GM21529 (cell line): ENCODE results near the gene RPS2.
A peak's percentile ranks its signal among the peaks of the same experiment; 100 is the strongest.
"Not testable (repeated sequence)": the region's sequence is repeated elsewhere in the genome, so short reads cannot be mapped to it uniquely, and the experiment has no call there.

Experiments
- ATAC-seq: cut with Tn5 transposase; IDR thresholded peaks from one replicate; pipeline ENCODE4 v1.9.1; 2021; ENCODE audit not compliant: unreplicated experiment

Gene RPS2

DNA sequence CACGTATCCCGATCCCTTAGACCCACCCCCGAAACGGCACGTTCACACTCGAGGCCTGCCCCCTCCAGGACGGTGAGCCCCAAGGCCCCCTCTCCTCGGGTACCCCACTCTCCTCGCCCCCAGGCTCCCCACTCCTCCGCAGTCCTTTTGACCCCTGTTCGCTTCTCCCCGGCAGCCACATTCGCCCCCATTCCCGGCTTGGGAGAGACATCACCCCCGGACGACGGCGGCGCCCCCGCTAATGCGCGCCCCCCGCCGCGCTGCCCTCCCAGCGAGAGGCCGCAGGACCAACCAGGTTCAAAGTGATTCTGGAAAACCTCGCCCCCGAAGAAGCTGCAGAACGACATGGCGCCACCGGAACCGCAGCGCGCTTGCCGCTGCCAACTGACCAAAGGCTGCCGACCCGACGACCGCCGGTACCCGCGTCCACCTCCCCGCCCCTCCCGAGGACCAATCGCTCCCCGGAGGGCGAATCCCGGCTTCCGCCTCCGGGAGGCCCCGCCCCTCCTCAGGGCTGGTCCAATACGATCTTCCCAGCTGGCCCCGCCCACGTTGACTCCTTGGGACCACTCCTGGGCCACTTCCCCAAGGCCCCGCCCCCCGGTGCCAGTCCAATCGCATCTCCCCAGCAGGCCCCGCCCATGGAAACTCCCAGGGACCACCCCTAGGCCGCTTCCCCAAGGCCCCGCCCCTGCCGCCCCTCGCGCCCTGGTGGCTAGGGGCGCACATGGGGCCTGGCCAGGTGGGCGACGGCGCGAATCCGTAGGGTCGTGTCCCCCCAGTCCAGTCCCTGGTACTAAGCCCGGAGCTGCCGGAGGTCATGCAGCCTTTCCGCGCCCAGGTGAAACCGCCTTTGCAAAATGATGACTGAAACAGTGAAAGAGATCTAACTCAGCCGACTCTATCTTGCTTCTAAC, 21.6 kb downstream of the RPS2 start, which contains the start of gene MSRB1:
TSS of gene MSRB1 (minus strand) at position 390 of the 917 bp plus-strand sequence. CDS start at position 347, 43 bp downstream.
- peak; percentile 86 for ATAC-seq

DNA sequence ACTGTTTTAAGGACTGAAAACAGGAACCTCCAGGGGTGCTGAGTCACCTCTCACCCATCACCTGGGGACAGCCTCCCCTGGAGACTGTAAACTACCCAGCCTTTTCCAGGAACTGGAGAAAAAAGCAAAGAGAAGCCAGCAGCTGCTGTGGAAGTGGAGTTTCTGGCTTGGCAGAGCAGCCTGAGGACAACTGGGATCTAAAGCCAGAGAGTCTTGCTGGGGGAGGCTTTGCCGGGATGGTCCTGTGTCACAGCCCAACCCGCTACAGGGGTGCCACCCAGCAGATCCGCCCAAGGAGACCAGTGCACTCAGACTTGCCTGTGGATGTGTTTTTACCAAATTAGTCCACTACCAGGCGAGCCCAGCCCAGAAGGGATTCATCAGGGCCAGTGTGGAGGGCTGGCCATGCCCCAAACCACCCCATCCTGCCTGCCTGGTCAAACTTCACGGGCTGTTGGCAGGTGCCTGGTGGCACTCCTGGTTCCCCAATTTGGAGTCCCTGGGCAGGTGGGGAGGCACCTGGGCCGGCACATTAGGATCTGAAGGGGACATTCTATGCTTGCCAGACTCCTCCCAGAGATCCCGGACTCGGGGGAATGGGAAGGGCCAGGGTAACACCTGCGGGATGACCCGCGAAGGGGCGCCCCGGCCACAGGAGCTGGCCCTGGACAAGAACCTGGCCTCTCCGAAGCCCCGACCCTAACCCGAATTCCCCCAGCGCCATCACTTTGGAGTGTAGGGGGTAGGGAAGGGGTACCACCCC, 22.4 kb downstream of the RPS2 start:
- ATAC-seq, result no peak

DNA sequence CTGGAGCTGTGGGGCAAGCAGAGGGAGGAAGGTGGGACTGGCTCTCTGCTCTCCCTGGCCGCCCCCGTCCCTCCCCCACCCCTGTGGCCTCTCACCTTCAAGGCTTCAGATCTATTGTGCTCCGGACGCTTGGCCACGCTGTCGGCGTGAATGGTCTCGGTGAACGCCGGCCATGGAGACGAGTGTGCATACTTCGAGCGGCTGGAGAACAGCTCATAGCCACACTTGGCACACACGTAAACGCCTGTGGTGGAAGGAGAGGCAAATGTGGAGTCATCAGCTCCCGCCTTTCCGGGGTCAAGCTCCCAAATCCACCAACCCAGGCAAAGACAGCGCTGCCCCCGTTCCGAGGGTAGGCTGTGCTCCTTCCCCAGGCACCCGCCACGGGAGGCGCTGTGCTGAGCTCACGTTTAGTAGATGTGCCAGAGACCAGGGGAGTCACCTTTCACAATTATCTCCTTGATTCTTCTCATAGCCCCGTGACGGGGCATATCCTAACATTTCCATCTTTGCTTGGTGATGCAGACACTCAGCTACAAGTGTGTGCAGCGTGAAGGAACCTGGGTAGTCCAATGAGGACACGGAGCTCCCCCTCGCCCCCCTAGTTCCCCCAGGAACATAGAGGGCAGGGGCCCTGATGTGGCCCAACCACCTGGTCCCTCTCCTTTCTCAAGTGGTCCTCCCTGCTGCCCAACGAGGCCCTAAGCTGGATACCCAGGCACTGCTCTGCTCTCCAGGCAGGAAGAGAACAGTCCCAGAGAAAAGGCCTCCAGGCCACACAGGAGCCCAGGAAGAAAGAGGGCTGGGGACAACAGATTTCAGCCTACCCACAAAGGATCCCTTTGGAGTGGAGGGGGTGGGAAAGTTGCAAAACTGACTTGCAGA, 23.2 kb downstream of the RPS2 start:
- ATAC-seq, result no peak

DNA sequence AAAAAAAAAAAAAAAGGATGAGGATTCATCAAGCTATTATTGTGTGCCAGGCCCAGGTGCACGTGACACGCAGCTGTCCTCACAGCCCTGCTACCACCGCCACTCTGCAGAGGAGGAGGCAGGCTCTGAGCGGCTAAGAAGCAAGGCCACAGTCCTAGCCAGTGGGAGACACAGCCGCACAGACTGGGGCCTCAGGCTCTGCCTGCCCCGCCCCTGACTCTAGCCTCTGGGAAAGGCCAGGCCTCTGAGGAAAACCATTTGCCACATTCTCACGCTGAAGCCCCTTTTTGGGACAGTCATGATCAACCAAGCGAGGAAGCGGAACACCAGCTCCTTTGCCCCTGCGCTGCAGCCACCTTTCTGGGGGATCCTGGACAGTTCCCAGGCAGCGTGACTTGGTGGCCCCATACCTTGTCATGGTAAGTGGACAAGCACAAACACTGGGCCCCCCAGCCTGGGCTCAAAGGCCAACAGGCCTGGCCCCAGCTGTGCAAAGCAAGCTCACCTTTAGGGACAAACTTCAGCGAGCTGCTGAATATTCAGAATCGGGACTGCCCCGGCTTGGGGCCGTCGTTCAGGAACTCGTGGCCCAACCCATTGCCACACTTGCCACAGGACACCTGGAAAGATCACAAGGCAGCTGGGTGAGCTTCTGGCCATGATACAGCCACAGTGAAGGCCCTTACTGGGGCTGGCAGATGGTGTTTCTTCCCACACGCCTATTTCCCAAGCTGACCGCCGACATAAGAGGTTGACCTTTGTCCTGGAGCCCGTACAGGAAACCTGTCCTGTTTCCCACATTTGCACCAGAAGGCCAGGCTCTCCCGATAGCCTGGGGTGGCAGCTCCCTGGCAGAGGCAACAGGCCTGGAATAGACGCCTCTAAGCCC, 24.1 kb downstream of the RPS2 start:
- no peak for ATAC-seq

DNA sequence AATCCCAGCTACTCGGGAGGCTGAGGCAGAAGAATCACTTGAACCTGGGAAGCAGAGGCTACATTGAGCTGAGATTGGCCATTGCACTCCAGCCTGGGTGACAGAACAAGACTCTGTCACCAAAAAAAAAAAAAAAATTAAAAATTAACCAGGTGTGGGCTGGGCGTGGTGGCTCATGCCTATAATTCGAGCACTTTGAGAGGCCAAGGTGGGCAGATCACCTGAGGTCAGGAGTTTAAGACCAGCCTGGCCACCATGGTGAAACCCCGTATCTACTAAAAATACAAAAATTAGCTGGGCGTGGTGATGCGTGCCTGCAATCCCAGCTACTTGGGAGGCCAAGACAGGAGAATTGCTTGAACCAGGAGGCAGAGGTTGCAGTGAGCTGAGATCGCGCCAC, 24.8 kb downstream of the RPS2 start:
- not testable (repeated sequence) for ATAC-seq

DNA sequence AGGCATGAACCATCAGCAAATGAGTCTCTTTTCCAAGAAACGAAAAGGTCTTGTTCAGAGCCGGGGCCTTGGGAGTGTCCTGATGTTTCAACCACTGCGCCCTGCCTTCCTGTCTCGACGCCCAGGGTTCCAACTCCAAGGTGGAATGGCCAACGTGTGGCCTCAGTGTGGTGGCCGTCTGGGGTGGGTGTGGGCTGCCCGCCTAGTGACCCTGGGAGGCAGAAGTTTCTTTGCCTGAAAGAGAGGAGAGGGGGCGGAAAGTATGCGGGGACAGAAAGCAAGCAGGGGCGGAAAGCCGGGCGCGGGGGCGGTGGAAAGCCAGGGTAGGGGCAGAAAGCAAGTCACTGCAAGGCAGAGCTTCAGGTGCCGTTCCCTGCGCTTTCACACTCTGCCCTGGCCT, 25.7 kb downstream of the RPS2 start:
- no peak for ATAC-seq

DNA sequence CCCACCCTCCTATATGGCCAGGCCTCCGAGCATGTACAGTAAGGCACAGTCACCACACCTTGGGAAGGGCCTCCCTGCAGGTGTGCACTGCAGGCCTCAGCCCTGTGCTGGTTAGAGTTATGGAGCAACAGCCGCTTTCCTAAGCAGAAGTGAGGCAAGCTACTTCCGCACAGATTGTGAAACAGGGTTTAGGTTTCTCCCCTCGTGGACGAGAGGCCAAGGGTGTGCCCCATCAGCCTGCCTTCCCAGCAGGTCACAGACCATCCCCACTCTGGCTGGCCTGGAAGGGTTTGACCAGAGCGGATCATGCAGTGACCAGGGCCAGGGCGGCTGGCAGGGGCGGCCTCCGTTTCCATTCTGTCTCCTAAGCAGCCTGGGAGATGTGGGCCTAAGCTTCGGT, 26.3 kb downstream of the RPS2 start:
- no peak for ATAC-seq

DNA sequence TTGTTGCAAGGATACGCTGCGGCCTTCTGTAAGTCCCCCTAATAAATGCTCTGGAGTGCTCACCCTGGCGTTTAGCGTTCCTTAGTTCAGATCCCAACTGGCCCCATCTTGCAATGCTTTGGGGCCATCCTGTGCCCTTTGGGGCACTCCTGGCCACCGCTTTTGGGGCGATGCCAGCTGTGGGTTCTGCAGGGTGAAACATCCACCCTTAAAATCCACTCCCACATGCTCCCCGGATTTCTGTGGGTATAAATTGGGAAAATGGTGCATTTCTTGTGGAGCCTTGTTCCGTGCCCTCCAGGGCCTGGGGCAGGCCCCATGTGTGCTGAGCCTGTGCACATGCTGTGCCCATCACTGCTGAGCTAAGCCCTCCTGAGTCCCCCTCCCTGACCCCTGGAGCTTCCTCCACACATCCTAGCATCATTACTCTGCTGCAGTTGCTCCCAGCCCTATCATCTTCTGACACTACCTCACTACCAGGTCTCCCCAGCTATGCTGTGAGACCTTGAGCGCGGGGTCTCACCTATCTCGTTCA, 27.6 kb downstream of the RPS2 start:
- ATAC-seq, result no peak

DNA sequence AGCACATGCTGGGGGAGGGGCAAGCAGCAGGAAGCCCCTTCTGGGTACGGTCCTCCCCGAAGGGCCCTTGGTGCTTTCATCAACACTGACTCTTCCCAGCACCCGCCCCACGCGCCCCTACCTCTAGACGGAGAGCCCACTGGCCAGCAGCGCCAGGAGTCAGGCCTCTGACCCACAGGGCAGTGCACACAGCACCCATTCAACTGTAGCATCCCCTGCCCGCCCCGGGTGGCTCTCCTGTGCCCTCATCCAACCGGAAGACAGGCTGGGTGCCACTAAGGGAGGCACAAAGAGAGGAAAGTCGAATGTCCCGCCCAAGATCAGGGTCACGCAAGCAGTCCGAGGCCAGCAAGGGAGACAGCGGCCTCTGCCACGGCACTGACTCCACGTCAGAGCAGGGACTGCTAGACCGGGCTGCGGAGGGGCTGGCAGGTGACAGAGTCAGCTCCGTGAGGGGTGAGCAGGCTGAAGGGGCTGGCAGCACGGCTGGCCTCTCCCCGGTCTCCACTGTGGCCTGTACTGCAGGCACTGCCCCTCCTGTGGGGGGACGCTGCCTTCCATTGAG, 31.4 kb downstream of the RPS2 start:
- no peak for ATAC-seq

DNA sequence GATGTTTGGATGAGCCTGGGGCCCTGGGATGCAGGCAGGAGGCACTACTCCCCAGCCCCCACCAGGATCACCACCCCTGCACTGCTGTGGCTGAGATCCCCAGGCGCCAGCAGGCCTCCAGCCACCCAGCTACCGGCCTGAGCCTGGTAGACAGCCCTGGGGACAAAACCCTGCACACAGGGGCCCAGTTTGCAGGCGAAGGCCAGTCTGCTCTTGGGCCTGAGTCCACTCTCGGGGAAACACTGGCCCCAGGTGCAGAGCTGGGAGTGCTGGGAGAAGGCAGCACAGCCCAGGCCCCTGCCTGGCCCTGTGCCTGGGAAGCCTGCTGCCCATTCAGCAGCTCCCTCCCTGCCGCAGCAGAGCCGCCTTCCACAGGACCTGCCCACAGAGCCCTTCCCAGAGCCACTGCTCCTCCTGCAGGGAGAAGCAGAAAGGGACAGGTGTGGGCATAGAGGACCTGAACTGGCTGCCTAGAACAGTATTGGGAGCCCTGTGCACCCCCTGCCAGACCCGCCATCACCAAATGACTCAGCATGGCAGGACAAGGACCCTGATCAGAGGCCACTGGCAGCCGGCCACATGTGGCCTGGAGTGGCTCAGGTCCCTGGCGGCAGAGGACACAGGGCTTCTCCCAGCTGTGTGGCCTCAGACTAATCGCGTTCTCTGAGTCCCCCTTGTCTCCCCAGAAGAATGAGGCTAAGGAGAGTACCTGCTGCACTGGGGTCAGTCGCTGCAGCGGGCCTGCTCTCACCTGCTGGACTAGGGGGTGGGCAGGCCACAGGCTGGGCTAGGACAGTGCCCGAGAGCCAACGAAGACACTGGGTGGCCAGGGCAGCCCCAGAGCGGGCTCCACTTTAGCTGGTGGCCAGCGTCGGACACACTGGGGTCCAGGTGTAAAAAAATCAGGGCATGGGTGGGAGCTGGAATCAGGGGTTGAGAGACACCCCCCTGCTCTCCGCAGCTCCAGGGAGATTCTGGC, 32.3 kb downstream of the RPS2 start:
- no peak for ATAC-seq

DNA sequence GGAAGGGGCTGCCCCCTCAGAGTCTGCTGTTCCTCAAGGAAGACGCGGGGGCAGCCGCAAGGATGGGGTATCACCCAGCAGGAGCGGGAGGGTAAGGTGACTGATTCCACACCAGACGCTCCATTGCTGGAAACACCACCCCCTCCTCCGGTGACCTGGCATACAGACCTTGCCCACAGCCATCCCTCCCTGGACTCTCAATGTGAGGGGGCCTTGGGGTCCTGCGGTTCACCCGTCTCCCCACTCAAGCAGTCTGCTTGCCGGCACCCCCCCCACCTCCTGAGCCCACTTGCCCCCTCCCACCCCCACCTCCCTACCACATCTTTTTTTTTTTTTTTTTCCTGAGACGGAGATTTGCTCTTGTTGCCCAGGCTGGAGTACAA, 34.3 kb downstream of the RPS2 start:
- ATAC-seq, result no peak

DNA sequence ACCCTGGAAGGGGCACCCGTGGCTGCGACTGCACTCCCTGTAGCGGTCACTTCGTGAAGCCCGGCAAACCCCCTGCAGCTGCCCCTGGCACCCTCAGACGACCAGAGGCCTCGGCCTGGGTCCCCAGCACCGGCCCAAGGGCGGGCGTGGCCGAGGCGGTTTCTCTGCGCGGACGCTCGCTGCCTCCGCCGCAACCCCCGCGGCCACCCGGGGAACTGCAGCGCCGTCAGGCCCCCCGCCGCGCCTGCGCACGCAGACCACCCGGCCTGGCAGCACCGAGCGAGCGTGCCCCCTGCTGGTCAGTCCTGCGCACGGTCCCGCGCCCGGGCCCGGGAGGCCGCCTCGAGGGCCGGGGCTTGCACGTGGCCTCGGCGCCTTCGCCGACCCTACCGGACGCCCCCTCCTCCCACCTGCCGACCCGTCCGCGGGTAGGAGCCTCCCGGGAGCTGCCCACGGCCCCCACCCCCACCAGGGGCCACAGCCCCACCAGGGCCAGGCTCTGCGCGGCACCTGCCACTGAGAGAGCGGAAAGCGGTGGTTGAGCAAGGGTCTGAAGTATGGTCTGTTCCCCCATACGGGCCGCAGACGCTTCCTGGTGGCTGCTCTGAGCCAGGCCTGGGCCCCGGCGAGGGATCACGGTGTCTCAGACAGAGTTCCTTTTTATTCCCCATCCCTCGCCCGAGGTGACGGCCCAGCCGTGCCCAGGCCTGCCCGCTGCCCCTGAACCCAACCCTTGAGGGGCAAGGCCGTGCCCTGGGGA, 34.9 kb downstream of the RPS2 start:
- peak; percentile 77 for ATAC-seq

DNA sequence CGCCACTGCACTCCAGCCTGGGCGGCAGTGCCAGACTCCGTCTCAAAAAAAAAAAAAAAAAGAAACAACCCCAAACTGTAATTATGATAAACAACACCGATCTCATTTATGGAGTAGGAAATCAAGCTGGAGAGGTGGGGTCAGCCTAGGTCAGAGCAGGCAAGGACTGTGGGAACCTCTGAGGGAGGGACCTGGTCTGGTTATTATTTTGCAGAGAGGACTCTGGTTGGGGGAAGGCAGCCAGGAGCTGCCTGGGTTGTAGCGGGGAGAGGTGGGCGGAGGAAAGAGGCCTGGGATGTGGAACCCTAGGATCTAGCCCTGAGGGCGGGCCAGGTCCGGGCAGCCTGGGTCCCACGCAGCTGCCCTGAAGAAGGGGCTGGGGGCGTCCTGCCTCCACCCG, 35.5 kb downstream of the RPS2 start:
- peak; percentile 15 for ATAC-seq

DNA sequence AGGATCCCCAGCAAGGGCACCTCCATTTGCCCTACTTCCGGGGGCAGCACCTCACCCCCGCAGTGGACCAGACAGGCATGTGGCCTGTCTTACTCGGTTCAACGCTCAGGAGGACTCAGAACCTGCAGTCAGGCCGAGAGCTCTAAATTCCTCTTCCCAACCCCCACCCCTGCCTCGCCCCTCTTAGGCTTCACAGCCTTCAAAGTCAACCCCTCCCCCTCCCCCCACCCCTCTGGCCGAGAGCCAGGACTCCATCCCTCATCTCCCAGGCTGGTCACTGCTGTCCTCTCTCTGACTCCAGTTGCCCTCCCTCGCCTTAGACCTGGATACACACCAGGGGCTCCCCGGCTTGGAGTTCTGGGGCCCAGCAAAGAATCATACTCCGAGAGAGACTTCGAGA, 38.4 kb downstream of the RPS2 start:
- ATAC-seq, result no peak

DNA sequence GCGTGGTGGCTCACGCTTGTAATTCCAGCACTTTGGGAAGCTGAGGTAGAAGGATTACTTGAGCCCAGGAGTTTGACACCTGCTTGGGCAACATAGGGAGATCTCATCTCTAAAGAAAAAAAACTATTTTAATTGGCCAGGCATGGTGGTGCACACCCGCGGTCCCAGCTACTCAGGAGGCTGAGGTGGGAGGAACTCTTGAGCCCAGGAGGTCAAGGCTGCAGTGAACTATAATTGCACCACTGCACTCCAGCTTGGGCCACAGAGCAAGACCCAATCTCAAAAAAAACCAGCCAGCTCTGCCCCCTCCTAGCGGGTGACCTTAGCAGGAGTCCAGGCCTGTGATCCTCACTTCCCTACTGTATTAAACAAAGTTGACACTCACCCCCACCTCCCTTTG, 40.5 kb downstream of the RPS2 start:
- ATAC-seq, result no peak

DNA sequence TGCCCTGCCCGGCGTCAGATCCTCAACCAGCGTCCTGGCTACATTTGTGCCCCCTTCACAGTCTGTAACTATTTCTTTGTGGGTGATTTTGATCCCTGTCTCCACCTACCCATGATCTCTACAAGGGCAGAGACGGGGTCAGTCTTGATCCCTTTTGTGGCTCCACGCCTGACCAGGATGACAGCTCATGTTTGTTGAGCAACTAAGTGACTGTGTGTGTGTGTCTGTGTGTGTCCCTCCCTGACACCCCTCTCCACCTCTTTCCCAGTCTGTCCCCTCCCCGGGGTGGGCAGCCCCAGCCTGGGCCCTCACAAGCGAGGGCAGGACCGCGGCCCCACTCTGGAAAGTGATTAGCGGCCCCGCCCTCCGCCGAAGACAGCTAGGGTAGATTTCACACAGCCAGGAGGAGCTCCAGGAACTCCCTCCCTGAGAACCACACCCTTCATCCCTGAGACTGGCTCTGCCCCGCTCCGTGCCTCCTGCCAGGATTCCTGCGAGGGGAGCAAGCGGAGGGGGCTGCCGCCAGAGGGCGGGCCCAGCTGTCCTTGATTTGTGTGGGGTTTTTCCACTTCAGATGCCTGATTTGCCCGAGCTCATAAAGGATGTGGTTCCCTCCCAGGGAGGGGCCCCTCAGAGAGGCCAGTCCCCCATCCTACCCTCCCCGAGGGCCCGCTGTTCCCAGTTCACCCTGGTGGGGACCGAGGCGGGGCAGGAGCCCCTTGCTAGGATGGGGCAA, 41.2 kb downstream of the RPS2 start:
- no peak for ATAC-seq

DNA sequence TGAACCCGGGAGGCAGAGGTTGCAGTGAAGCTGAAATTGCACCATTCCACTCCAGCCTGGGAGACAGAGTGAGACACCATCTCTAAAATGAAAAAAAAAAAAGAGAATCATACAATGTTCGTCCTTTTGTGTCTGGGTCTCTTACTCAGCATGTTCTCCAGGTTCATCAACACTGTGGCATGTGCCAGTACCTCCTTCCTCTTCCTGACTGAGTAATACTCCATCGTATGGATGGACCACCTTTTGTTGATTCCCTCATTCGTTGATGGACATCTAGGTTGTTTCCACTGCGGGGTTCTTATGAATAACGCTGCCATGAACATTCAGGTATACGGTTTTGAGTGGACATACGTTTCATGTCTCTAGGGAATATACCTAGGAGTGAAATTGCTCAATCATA, 42.3 kb downstream of the RPS2 start:
- ATAC-seq, result no peak
